UCSD-AML1 (cell line): Measurements from ENCODE around the gene NABP1.

Source experiments
- DNase-seq: peaks from one replicate; lab custom pipeline; 2025; ENCODE audit not compliant: unreplicated experiment; lab: John Stamatoyannopoulos, UW

Gene NABP1

DNA sequence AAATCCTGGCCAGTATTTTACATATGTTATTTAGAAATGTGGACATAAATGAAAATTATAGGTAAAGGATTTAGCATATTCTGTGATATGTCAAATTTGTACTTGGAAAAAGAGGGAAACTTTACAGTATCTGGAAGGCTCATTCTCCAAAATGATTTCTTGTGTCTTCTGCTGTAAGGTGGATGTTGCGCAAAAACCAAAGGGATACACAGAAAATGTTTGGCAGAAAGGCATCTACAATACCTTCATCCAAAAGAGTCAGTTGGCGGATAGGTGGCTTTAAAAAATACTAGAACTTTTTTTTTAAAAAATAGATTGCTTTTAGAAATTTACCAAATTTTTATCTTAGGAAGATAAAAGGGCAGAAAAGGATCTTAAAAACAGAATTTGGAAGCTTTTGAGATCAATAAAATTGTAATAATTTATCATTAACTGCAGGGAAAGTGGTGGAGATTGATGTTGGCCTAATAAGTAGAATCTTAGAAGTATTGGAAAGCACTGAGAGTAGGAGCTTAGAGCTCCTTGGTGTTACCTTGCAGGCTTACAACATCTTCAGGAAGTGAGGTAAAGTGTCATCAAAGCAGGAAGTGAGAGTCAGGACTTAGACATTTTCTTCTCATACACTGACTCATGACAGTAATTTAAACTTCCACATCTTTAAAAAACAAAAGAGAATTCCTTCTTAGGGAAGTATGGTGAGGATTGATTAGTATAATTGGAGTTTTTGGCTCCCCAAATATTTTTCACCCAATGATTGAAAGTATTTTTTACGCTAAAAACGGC, 2.1 kb downstream of the NABP1 start:
- DNase-seq = no peak

DNA sequence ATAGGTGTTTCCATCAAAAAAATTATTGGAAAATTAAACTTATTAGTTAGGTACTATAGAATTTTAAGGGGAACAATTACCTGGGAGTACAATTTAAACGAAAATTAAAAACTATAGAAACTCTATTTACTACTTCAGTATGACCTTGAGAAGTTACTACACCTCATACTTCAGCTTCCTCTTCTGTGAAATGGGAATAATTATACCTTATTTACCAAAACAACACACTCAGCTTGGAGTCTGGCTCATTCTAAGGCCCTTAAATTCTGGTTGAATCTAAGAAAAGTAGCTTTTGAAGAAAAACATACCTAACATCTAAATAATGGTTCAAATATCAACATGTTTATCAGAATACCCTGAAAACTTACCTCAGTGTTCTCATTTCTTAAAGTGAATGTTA, 2.7 kb downstream of the NABP1 start:
- no peak for DNase-seq

DNA sequence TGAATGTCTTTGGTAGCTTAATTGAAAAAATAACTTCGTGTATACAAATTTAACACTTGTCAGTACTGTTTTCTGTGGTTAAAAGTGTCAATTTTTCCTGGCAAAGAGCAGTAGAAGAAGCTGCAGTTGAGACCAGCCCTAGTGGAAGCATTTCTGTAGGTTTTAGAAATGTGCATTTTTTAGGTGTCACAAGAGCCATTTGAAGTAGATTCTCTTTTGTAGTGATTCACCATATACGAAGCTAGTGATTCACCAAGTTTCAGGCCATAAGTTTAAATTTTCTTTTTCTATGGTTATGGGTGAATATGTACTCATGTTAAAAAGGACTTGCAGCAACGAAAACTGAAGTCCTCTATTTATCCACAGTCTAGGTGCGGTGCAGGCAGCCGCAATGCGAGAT, 4.2 kb downstream of the NABP1 start:
- DNase-seq = no peak

DNA sequence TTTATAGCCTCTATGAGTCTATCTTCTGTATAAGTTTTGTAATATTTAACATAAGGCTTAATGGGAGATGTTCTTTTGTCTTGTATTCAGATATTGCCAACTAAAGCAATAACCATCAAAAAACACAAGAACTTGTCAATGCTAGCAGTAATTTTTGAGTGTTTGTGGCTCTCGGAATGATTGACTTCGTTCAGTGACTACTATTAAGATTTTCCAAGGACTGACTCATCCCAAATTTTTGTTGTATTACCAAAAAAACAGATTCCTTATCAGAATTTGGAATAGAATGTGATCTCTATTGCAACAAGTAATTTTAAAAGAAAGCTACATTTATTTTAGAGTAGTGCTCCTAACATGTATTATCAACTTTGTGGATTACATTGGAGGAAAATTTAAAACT, 8.1 kb downstream of the NABP1 start:
- DNase-seq = no peak

DNA sequence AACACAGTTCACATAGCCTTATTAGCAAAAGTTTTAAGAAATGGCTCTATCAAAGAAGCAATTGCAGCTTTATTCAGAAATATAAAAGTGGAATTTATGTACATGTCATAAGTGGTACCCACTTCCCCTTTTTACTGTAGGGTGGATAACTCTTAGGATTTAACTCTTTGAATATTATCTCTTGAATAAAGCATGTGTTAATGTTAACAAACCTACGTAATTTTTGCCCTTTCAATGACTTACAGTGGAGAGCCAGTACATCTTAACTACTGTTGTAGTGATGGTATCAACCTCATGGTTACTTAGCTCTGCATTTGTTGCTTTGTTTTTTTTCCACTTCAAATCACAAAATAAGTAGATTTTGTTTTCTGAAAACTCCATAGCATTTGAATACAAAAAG, 8.8 kb downstream of the NABP1 start:
- no peak for DNase-seq

DNA sequence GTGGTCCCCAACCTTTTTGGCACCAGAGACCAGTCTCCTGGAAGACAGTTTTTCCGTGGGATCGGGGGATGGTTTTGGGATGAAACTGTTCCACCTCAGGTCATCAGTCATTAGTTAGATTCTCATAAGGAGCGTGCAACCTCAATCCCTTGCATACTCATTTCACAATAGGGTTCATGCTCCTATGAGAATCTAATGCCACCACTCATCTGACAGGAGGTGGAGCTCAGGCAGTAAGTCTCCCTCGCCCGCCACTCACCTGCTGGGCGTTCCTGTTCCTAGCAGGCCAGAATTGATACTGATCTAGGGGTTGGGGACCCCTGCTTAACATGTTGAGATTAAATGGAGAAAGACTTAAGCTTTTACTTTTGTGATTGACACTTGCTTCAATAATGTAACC, 9.9 kb downstream of the NABP1 start:
- no peak for DNase-seq

DNA sequence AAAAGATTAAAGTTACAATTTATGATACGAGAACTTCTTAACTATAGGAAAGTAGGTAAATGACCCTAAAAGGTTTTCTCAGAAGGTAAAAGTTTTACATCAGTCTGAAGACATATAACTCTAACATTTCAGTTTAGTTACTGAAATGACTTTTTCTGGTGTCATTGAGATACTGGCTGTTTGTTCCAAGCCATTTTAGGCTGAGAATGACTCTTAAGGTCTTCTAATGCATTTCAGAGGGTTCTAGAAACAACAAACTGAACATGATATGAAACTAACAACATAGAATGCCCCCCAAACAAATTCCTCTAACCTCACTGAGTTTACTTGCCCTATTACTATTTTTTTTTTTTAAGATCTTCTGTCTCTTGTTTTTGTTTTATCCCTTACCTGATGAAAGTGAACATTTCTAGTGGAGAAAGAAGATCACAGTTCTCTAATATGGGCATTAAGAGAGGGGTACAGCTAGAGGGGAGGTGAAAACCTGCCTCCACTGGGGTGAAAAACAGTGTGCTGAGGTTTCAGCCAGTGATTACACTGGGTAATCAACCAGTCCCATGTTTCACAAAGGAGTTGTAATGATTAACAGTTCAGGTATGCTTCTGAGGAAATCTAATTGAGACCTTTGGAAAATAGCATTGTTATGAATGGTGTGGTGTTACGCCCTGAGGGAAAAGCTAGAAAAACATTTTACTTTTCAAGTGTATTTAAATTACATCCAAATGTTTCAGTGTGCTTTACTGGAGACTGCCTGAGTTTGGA, 11.2 kb downstream of the NABP1 start:
- no peak for DNase-seq

DNA sequence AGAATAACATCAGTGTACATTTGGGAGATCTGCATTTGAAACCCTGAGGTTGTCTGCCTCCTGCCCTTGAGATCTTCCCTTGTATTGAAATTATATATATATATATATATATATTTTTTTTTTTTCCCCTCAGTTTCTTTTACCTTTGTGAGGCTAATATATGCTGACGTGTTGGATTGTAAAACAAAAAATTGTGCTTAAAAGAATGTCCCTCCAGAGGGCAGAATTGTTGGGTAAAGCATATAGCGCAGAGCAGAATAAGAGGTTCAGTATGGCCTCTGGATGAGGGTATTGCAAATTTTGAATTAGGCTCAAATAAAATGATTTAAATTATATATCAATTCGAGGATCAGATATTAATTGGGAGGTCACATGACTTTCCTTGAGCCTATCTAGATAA, 12.4 kb downstream of the NABP1 start:
- no peak for DNase-seq

DNA sequence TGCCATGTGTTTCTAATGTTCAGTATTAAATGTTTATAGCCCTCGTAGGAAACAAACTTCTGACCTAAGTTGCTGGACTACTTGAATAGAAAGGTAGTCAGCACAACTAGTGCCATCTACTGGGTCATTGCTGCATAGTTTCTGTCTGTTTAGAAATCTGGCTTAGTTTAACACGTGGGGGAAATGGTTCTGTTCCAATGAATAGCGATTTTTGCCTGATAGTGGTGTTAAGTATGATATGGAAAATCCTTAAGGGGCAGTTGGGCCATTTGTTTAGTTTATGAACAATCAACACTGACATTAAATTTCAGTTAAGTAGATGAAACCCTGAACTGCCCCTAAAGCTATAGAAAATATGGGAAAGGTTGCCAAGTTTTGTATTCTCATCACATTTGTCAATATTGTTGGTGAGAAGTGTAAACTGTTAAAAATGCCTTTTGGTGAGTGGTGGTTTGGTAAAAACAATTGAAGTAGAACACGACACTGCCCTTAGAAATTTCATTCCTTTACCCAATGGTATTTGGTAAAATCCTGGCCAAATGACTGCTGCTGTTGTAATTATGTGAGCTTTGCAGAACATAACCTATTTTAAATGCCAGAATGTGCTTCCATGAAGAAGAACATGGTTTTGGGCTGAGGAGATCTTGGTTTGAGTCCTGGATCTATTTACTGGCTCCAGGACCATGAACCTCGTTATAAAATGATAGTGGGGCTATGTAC, 13.2 kb downstream of the NABP1 start:
- no peak for DNase-seq

DNA sequence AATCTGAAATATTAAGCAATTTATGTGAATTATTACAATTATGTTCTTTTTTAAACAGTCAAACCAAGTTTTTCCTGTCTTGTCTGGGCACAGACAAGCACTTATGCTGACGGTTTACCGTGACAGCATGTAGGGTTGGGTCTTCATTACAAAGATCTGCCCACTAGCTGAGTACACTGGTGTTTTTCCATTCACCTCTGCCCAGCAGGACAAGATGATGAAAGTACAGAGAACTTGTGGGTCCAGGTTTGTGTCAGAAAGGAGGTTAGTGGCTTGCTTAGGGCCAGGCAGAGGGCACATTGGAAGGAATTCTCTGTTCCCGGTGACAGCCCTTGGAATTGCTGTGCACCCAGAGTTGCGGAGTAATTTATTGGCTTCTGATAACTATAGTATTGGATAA, 14.0 kb downstream of the NABP1 start:
- DNase-seq = no peak

DNA sequence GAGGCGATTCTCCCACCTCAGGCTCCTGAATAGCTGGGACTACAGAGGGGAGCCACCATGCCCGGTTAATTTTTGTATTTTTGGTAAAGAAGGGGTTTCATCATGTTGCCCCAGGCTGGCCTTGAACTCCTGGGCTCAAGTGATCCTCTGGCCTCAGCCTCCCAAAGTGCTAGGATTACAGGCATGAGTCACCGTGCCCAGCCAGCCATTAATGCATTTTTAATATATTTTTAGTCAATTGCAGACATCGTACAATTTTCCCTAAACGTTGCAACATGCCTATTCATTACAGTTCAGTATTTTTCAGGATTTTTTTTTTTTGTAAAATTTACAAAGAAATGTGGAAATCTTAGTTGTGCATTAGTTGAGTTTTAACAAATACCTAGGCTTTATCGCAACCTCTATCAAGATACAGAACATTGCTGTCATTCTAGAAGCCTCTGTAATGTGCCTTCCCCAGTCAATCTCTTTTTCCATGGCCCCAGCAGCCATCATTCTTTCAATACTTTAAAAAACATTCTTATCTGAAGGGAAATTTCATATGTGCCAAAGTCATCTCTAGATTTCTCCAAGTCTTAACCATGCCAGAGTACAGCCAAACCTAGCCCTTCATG, 14.7 kb downstream of the NABP1 start:
- DNase-seq = no peak

DNA sequence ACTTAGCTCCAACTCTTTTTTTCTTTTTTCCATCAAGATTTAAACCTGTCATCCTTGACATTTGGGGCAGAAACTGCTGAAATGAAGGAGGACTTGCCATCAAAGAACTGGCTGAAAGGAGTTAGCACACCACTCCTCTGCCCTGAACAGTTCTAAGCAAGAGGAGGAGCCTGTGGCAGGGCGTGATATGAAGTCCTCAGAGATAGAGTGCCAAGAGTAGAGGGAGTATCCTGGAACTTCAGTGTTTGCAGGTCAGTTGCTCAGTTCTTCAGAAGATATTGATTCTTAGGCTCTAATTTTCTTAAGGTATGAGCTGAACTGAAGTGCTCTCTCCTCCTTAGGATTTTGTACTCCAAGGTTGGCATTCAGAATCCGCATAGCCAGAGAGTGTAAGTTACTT, 15.2 kb downstream of the NABP1 start:
- DNase-seq = no peak

DNA sequence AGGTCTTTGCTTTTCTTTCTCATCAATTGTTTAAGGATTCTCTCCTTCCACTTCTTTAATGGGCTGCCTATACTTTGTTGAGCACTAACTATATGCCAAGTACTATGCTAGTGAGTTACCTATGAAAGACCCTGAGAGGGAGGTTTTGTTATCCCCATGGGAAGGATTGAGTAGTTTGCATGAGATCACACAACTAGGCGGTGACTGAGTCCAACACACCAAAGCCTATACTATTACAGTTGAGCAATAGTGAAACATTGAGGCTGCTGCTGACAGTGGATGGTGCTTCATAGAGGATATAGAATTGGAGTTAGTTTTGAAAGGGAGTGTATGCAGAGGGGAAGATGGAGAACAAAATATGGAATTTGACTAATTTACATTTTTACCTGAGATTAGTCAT, 15.8 kb downstream of the NABP1 start:
- DNase-seq = no peak

DNA sequence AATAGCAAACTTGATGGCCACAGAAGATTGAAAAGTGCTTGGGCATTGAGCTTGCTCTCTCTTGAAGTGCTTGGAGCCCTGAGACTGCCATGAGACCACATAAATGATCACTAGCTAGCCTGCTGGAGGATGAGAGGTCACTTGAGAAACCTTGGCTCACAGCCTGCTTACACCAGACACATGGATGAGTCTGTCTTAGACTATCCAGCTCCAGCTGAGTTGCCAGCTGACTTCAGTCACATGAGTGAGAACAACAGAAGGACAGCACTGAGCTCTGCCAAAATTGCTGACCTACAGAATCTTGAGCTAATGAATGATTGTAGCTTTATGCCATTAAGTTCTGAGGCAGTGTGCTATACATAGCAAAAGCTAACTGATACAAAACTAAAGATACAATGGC, 18.1 kb downstream of the NABP1 start:
- no peak for DNase-seq

DNA sequence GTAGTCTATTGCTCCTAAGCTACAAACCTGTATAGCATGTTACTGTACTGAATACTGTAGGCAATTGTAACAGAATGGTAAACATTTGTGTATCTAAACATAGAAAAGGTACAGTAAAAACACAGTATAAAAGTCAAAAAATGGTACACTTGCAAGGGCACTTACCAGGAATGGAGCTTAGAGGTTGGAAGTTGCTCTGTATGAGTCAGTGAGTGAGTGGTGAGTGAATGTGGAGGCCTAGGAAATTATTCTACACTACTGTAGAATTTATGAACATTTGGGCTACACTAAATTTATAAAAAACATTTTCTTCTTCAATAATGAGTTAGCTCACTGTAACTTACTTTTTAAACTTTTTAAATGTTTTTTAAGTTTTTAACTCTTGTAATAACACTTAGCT, 19.0 kb downstream of the NABP1 start:
- no peak for DNase-seq

DNA sequence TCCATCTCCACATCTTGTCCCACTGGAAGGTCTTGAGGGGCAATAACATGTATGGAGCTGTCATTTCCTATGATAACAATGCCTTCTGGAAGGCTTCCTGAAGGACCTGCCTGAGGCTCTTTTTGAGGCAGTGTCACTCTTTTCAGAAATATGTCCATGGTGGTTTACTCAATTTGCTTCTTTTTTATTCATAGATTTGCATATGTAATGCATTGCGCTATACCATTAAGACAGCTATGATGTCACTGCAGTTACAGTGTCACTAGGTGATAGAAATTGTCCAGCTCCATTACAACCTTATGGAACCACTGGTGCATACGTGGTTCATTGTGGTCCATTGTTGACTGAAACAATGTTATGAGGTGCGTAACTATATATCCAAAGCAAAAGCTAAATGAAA, 19.9 kb downstream of the NABP1 start:
- DNase-seq = no peak

DNA sequence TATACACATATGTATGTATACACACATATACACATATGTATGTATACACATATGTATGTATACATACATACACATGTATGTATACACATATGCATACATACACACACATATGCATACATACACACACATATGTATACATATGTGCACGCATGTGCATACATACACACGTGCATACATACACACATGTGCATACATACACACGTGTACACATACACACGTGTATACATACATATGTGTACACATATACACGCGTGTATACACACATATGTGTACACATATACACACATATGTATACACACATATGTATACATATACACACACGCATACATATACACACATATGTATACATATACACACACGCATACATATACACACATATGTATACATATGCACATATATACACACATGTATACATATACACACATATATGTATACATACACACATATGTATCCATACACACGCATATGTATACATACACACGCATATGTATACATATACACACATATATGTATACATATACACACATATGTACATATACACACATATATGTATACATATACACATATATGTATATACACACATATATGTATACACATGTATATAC, 21.5 kb downstream of the NABP1 start:
- no peak for DNase-seq

DNA sequence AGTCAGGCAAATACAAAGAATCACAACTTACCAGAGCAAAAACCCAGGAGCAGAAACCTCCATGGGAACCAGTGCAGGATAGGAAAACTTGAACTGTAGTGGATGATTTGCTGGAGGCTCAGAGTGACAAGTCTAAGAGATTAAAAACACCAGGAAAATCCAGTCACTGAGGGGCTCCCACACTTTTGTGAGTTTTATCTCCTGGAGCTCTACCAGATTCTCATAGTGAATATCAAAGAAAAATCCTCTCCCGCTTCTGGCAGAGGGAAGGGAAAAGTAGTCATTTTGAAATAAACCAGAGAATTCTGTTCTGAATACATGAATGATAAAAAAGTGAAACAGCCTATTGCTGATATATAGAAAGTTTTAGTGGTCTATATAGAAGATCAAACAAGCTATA, 23.1 kb downstream of the NABP1 start:
- no peak for DNase-seq

DNA sequence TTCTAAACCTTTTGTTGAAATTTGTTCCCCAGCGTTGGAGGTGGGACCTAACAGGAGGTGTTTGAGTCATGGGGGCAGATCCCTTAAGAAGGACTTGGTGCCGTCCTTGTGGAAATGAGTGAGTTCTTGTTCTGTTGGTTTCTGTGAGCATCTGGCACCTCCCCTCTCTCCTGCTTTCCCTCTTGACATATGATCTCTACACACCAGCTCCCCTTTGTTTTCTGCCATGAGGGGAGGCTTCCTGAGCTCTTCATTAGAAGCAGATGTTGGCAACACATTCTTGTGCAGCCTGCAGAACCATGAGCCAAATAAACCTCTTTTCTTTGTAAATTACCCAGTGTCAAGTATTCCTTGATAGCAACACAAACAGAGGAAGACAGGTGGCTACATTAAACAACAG, 23.8 kb downstream of the NABP1 start:
- DNase-seq = no peak

DNA sequence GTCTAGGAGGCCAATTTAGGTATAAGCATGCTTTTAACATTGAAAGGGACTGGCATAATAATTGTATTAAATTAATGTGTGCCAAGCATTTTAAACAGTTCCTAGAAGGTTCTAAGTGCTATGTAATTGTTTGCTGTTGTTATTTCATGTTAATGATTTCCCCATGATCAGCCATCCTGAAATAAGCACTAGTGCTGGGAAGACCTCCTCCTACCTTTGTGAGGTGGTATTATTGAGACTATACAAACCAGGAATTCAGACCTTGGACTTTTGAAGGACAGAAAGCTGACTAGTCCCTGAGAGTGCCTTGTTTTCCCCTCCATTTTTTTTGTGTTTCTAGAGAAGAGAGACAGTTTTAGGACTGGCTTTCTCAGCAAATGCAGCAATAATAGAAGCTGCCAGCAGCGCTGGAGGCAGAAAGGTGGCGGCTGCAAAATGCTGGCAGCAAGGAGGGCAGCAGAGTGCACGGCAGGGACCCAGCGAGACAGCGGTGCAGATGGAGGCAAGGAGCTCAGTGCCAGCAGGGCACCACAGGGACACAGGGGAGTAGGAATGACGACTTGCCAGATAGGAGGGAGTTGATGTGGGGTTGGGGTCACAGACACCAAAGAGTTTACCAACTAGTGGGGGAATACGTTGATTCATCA, 25.3 kb downstream of the NABP1 start:
- no peak for DNase-seq

DNA sequence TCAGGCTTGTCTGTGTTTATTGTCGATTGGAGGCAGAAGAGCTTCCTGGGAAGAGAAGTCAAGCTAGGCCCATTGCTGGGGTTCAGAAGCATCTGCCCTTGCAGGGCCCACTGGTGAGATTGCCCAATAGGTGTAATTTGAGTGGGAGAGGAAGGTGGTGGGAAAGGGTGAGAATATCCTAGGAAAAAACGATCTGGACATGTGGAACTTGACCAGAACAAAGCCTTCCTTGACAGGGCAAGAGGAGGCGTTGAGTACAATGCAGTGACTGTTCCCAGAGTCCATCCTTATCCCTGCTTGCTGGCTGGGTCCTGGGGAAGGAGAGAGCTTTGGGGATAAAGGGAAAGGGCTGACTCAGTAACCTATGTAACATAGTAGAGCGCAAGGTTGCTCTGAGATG, 27.1 kb downstream of the NABP1 start:
- DNase-seq = no peak
